HUES64 (cell line): ENCODE measurements around the gene COL4A1.
A peak's percentile ranks its signal among the peaks of the same experiment; 100 is the strongest.

Source experiments
- H3K27ac ChIP-seq: 2 replicates; pipeline ENCODE4 v1.7.0; 2013; ENCODE audit warnings: low read depth, low read length, inconsistent platforms
- H3K27me3 ChIP-seq: 2 replicates; pipeline ENCODE4 v1.6.1; 2013; ENCODE audit warnings: mild to moderate bottlenecking, low read length; ENCODE audit not compliant: insufficient read depth
- H3K36me3 ChIP-seq: 2 replicates; pipeline ENCODE4 v1.6.1; 2013; ENCODE audit warnings: mild to moderate bottlenecking, low read length; ENCODE audit not compliant: insufficient read depth
- H3K4me1 ChIP-seq: 2 replicates; pipeline ENCODE4 v1.6.1; 2013; ENCODE audit warnings: mild to moderate bottlenecking, low read length, moderate library complexity; ENCODE audit not compliant: insufficient read depth
- H3K4me3 ChIP-seq: 2 replicates; pipeline ENCODE4 v1.5.1; 2013; ENCODE audit warnings: mild to moderate bottlenecking, low read length, moderate library complexity
- H3K9ac ChIP-seq: 2 replicates; pipeline ENCODE4 v1.6.1; 2013; ENCODE audit warnings: mild to moderate bottlenecking, low read depth, low read length
- H3K9me3 ChIP-seq: 2 replicates; pipeline ENCODE4 v1.6.1; 2013; ENCODE audit warnings: low read depth, low read length; ENCODE audit not compliant: insufficient read depth
- WGBS: fragments of 150-250, 120-280 bp; methylation state at CpG from one replicate; pipeline ENCODE4 v1.1.7; 2013; ENCODE audit warnings: missing lambda C conversion rate; 5-methylcytosine and 5-hydroxymethylcytosine counted together

COL4A1 gene

DNA sequence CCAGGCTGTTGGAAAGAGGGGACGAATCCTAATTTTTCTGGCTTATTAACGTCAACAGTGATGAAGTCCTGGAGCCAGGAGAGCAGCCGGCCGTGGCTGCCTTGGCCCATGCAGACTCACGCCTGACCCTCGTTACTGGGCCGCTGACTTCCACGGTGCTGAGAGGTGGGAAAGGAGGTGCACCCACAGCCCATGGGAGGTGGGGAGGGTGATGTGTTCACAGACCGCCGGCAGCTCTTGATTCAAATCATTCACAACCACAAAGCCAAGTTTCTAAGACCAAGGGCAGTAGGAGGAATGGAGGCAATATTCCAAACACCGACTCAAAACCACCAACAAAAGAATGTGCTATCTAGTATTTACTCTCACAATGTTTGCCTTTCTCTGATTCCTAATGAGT lies 24.4 kb upstream of the COL4A1 start:
- 93% methylated on average over 9 of the region's 11 CpGs for WGBS
- Histone ChIP-seq H3K27ac (no peak overlapping the region), H3K9me3 (no peaks in the 10 kb centered on the region), H3K4me3 (no peak overlapping the region), H3K4me1 (peaks cover 47% of the 10 kb centered on the region), H3K27me3 (no peaks in the 10 kb centered on the region), H3K9ac (no peak overlapping the region), H3K36me3 (no peaks in the 10 kb centered on the region; the same call in 1 of the 2 replicates)

GRCh38 chr13:110330491-110331011 lies 23.6 kb upstream of the COL4A1 start:
- H3K27me3 ChIP-seq: no peaks in the 10 kb centered on the region
- 94% methylated on average over 11 of the region's 11 CpGs for WGBS
- H3K4me3 ChIP-seq: no peak overlapping the region
- H3K27ac ChIP-seq: no peak overlapping the region
- no peaks in the 10 kb centered on the region; the same call in 1 of the 2 replicates for H3K36me3 ChIP-seq
- no peaks in the 10 kb centered on the region for H3K9me3 ChIP-seq
- peaks cover 50% of the 10 kb centered on the region for H3K4me1 ChIP-seq
- no peak overlapping the region for H3K9ac ChIP-seq

DNA sequence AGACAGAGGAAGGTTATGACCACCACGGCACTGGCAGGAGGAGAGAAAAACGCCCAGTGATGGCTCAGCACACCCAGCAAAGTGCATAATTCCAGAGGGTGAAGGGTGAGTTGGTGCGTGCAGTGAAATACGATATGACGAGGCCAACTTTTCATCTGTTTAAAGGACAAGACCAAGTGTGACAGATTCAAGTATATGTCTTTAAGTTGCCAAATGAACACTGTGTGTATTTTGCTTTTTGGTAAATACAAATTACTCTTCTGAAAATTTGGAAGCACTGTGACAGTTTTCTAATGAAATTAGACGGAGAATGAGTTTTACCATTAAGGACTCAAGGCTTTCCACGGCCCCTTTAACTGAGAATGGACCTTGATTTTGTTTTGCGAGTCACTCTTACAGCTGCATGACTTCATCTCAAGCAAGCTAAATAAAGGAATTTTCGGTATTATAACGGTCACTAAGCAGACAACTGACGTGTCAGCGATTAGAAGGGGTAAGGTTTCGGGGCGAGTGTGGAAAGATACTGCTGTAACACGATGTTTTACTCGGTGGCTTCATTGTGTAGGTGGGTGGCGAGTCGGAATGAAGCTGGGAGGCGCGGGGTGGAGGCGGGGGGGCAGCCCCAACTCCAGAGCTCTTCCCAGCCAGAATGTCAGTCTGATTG lies 23.0 kb upstream of the COL4A1 start:
- WGBS: 93% methylated on average over 21 of the region's 21 CpGs
- Histone ChIP-seq H3K4me1 (peaks cover 53% of the 10 kb centered on the region), H3K4me3 (no peak overlapping the region), H3K27ac (no peak overlapping the region), H3K9ac (no peak overlapping the region), H3K27me3 (no peaks in the 10 kb centered on the region), H3K9me3 (no peaks in the 10 kb centered on the region), H3K36me3 (no peaks in the 10 kb centered on the region)

GRCh38 chr13:110329258-110329657 lies 22.3 kb upstream of the COL4A1 start:
- H3K4me3 ChIP-seq: no peak overlapping the region
- H3K9ac ChIP-seq: no peak overlapping the region
- no peaks in the 10 kb centered on the region for H3K36me3 ChIP-seq
- peaks cover 59% of the 10 kb centered on the region for H3K4me1 ChIP-seq
- no peaks in the 10 kb centered on the region for H3K27me3 ChIP-seq
- 92% methylated on average over 5 of the region's 6 CpGs for WGBS
- H3K9me3 ChIP-seq: no peaks in the 10 kb centered on the region
- H3K27ac ChIP-seq: no peak overlapping the region

GRCh38 chr13:110328573-110328972 lies 21.6 kb upstream of the COL4A1 start:
- Histone ChIP-seq H3K4me1 (peaks cover 66% of the 10 kb centered on the region), H3K9me3 (no peaks in the 10 kb centered on the region), H3K36me3 (no peaks in the 10 kb centered on the region), H3K27me3 (no peaks in the 10 kb centered on the region), H3K9ac (no peak overlapping the region), H3K27ac (peak overlapping the region; percentile 36), H3K4me3 (no peak overlapping the region)
- 95% methylated on average over 10 of the region's 10 CpGs for WGBS

DNA sequence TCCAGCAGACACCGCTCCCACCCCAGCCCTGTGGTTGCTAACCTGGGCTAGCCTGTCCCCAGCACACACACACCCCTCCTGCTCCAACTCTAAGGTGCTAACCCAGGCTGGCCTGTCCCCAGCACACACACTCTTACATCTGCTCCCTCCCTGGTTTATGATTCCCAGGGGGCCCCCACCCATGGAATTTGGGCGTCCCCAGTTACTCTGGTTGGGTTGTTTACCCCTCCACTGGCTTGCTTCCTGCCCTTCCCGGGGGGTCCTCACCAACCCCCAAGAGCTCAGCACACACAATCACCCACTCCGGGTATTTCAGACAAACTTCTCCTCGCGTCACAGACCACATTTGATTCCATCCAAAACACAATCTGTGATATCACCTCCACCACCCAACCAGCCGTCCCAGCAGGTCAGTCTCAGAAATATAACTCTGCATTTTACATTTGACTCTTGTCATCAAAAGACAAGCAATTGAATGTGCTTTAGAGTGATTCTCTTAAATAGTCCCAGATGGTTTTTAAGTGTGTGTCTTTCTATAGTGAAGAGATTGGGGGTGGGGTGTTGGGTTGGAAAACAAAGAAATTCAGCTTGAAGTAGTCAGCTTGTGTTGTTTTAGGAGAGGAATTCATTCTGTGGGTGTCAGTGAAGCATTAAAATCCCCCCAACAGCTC lies 20.2 kb upstream of the COL4A1 start:
- Histone ChIP-seq H3K9me3 (no peaks in the 10 kb centered on the region), H3K9ac (peak overlapping the region; percentile 29; the same call in 1 of the 2 replicates), H3K27me3 (no peaks in the 10 kb centered on the region), H3K4me3 (peak overlapping the region; percentile 24; the same call in 1 of the 2 replicates), H3K36me3 (no peaks in the 10 kb centered on the region), H3K27ac (peak overlapping the region; percentile 92), H3K4me1 (peaks cover 71% of the 10 kb centered on the region)
- 34% methylated on average over 6 of the region's 7 CpGs for WGBS

- WGBS: 74% methylated on average over 12 of the region's 12 CpGs
- H3K9me3 ChIP-seq: no peaks in the 10 kb centered on the region
- H3K36me3 ChIP-seq: no peaks in the 10 kb centered on the region
- peak overlapping the region; percentile 92 for H3K27ac ChIP-seq
- peaks cover 70% of the 10 kb centered on the region for H3K4me1 ChIP-seq
- H3K9ac ChIP-seq: 0 out of 2 replicates have a peak overlapping the region, but pooled peaks have one; percentile 29
- H3K4me3 ChIP-seq: no peak overlapping the region
- H3K27me3 ChIP-seq: no peaks in the 10 kb centered on the region
These were observed 19.4 kb upstream of the COL4A1 start for GRCh38 chr13:110326263-110326904.

DNA sequence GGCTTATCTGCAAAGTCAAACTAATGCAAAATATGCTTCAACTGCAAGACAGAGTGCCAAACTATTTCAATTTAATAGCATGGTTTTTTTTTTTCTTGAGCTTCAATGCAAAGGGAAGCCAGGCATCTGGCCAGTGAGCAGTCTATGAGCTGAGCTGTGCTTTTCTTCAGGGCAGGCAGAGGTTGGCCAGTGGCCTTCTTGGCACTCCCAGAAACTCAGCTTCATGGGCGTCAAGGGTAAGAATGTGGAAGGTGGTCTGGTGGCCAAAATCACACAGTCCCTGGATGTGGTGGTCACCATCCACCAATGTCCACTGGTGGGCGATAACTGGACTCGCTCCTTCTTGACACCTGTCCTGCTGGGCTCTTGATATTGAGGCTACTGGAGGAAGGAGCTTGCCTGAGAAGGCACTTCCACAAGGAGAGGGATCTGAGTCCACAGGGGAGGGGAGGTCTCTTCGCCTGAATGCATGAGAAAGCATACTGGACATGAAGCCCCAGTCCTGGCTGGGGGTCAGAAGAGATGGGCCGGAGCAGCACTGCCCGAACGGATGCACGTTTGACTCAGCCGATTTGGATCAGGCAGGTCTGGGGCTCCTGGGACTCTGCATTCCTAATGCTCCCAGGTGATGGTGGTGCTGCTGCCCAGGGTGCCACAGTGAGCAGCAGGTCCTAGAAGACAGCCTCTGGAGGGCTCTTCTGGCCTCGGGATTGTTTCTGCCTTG lies 17.2 kb upstream of the COL4A1 start:
- WGBS: 90% methylated on average over 10 of the region's 10 CpGs
- H3K36me3 ChIP-seq: no peaks in the 10 kb centered on the region
- peaks cover 64% of the 10 kb centered on the region for H3K4me1 ChIP-seq
- H3K27ac ChIP-seq: no peak overlapping the region
- no peak overlapping the region for H3K4me3 ChIP-seq
- no peaks in the 10 kb centered on the region for H3K27me3 ChIP-seq
- no peak overlapping the region for H3K9ac ChIP-seq
- no peaks in the 10 kb centered on the region for H3K9me3 ChIP-seq

DNA sequence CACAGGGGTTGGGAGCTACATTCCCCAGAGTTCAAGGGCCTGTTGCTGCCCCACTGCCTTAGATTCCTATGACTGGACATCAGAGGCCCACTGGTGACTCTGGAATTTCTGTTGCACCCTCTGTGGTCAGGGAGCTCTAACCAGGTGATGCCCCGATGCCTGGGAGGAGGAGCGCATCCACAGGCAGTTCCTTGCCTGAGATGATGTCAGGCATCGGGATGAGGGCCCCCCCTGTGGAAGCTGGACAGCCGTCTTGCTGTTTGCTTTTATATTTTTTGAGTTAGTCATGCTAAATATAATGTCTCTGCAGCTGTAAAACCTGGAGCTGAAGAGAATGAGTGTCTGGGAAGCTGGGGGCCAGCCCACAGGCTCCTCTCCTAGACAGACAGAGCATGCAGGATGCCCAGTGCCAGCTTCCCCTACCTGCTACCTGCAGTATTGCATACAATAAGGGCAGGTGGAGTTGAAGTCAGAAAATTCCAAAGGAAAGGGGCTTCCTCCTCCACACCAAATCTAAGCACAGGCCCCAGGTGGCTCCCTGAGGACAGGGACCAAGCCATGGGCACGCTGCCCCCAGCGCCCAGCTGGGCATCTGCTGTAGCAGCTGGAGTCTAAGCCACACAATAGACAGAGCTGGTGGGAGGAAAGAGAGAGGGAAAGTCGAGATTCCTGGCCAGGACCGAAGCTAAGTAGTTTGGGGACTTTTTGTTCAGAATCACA lies 16.4 kb upstream of the COL4A1 start:
- Histone ChIP-seq H3K4me1 (peaks cover 63% of the 10 kb centered on the region), H3K9me3 (no peaks in the 10 kb centered on the region), H3K36me3 (no peaks in the 10 kb centered on the region), H3K27me3 (no peaks in the 10 kb centered on the region), H3K9ac (no peak overlapping the region), H3K4me3 (no peak overlapping the region), H3K27ac (no peak overlapping the region)
- WGBS: 89% methylated on average over 8 of the region's 8 CpGs

DNA sequence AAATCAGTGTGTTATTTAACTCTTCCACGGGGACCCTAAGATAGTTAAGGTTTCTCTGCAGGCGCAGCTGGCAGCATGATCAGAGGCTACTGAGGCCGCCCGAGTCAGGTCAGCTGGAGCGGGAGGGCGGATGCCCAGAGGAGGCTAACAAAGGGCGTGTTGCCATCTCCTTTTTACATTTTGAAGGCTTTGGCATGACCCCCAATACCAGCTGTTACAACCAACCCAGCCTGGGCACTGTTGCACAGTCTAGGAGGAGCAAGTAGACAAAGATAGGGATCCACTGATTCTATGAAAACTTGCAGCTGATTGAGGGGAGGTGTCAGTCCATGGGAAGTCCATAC lies 15.8 kb upstream of the COL4A1 start:
- Histone ChIP-seq H3K27ac (no peak overlapping the region), H3K27me3 (no peaks in the 10 kb centered on the region), H3K4me3 (no peak overlapping the region), H3K9ac (no peak overlapping the region), H3K9me3 (no peaks in the 10 kb centered on the region), H3K4me1 (peaks cover 57% of the 10 kb centered on the region), H3K36me3 (no peaks in the 10 kb centered on the region)
- 92% methylated on average over 7 of the region's 7 CpGs for WGBS
